ENCODE measurements around the gene CYB561D2. TPM values are rescaled to one million over a fixed set of nuclear protein-coding genes. Genes with fewer than 3 reads are reported as not detected.

The CYB561D2 gene
- total and polyA plus RNA-seq, 10 of the 15 experiments (the other 5 are each of a cell fraction or from before 2014, with no cell fraction given): 7.6 to 39.2 (median 18.8) TPM

DNA sequence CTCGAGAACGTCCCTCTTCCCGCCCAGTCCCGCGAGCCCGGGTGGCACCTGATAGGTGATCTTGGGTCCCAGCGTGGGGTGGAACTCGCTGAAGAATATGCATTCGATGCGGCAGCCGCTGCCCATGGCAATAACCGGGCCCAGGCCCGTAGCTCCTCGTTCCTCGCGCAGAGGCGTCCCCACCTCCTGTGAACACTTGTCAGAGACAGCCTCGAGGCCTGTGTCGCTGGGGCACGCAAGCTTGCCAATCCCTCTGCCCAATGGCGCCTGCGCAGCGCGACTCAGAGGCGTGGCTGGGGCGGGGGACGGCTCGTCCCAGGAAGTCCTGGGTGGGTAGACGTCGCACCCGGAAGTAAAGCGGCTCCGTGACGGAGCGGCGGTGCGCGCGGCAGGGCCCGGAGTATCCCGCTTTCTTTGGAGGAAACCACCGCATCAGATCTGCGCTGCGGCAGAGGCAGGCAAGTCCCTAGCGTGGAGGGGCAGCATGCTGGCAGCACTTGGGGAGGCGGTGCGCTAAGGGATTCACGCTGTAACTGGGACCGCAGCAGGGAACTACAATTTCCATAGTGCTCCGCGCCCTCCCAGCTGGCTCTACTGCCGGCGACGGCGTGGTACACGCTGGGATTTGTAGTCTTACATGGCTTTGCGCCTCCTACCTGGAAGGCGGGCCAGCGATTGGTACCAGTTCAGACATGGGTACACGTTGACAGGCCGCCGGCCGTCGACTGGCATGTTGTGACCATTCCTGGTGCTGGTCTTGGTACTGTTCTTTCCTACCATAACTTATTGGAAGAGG is at the start of gene CYB561D2, which contains the start of gene NPRL2 (continued):
- TF ChIP-seq, protein P1, sequence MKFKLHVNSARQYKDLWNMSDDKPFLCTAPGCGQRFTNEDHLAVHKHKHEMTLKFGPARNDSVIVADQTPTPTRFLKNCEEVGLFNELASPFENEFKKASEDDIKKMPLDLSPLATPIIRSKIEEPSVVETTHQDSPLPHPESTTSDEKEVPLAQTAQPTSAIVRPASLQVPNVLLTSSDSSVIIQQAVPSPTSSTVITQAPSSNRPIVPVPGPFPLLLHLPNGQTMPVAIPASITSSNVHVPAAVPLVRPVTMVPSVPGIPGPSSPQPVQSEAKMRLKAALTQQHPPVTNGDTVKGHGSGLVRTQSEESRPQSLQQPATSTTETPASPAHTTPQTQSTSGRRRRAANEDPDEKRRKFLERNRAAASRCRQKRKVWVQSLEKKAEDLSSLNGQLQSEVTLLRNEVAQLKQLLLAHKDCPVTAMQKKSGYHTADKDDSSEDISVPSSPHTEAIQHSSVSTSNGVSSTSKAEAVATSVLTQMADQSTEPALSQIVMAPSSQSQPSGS (IDR thresholded peaks at IDR 0.05; ENCODE audit: low read length): no peak
- peak; percentile 99 for TF ChIP-seq ZNF687 (IDR thresholded peaks at IDR 0.05)
- TF ChIP-seq SRF (IDR thresholded peaks at IDR 0.05; ENCODE audit: low read depth in 2 of 2, low read length in 2 of 2): peak in 1 of 2 experiments; percentile 78; a peak in 2 of 4 replicates
- TF ChIP-seq ASH2L (IDR thresholded peaks at IDR 0.05; ENCODE audit: borderline replicate concordance, low read depth): no peak
- no peak for TF ChIP-seq YBX1 (IDR thresholded peaks at IDR 0.05)
- TF ChIP-seq CREB1 (IDR thresholded peaks at IDR 0.05; ENCODE audit: low read depth): peak; percentile 91
- TF ChIP-seq, protein P2, sequence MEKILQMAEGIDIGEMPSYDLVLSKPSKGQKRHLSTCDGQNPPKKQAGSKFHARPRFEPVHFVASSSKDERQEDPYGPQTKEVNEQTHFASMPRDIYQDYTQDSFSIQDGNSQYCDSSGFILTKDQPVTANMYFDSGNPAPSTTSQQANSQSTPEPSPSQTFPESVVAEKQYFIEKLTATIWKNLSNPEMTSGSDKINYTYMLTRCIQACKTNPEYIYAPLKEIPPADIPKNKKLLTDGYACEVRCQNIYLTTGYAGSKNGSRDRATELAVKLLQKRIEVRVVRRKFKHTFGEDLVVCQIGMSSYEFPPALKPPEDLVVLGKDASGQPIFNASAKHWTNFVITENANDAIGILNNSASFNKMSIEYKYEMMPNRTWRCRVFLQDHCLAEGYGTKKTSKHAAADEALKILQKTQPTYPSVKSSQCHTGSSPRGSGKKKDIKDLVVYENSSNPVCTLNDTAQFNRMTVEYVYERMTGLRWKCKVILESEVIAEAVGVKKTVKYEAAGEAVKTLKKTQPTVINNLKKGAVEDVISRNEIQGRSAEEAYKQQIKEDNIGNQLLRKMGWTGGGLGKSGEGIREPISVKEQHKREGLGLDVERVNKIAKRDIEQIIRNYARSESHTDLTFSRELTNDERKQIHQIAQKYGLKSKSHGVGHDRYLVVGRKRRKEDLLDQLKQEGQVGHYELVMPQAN (conservative IDR thresholded peaks at IDR 0.05): peak; percentile 73
- peak; percentile 95 for TF ChIP-seq ZBTB40 (IDR thresholded peaks at IDR 0.05; ENCODE audit: borderline replicate concordance)
- TF ChIP-seq ZBTB33 (IDR thresholded peaks at IDR 0.05): no peak
- TF ChIP-seq MYC (IDR thresholded peaks at IDR 0.05; ENCODE audit: insufficient read depth, insufficient read length, insufficient replicate concordance, low read length, severe bottlenecking): no peak
- TF ChIP-seq GABPA (IDR thresholded peaks at IDR 0.05; ENCODE audit: low read depth): peak; percentile 89
- no peak for TF ChIP-seq BCL11A (IDR thresholded peaks at IDR 0.05; ENCODE audit: low read depth, low read length)
- TF ChIP-seq SUPT20H (IDR thresholded peaks at IDR 0.05; ENCODE audit: borderline replicate concordance, control insufficient read depth, low read depth, low read length): no peak
- TF ChIP-seq CBFB (IDR thresholded peaks at IDR 0.05; ENCODE audit: low read depth): 0 out of 2 replicates have a peak, but pooled peaks have one; percentile 24
- TF ChIP-seq POLR2AphosphoS5 (IDR thresholded peaks at IDR 0.05; ENCODE audit: low read length): peak; percentile 92

All from GM12878 (cell line).